GM21786 (cell line): ENCODE measurements around the gene WNT9B.
"Not testable (repeated sequence)": the region's sequence is repeated elsewhere in the genome, so short reads cannot be mapped to it uniquely, and the experiment has no call there.

Experiments used
- ATAC-seq: cut with Tn5 transposase; IDR thresholded peaks from one replicate; pipeline ENCODE4 v1.9.1; 2021; ENCODE audit not compliant: unreplicated experiment

Gene WNT9B

DNA sequence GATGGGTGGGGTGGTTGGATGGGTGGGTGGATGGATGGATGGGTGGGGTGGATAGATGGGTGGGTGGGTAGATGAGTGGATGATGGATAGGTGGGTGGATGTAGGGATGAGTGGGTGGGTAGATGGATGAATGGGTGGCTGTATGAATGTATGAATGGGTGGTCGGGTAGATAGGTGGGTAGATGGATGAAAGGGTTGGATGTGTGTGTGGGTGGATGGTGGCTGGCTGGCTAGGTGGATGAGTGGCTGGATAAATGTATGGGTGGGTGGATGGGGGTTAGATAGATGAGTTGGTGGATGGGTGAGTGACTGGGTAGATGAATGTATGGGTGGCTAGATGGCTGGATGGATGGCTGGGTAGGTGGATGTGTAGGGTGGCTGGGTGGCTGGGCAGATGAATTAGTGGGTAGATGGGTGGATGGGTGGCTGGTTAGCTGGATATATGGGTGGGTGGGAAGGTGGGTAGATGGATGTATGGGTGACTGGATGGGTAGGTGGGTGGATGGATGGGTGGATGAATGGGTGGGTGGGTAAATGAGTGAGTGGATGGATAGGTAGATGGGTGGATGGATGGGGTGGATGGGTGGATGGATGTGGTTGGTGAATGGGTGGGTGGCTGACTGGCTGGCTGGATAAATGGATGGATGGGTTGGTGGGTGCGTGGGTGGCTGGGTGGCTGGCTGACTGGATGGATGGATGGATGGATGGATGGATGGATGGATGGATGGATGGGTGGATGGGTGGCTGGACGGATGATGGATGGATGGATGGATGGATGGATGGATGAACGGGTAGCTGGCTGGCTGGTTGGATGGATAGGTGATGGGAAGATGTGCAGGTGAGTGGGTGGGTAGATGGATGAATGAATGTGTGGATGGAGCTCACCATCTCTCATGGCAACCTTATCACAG is 52.6 kb downstream of the WNT9B start:
- no peak for ATAC-seq

DNA sequence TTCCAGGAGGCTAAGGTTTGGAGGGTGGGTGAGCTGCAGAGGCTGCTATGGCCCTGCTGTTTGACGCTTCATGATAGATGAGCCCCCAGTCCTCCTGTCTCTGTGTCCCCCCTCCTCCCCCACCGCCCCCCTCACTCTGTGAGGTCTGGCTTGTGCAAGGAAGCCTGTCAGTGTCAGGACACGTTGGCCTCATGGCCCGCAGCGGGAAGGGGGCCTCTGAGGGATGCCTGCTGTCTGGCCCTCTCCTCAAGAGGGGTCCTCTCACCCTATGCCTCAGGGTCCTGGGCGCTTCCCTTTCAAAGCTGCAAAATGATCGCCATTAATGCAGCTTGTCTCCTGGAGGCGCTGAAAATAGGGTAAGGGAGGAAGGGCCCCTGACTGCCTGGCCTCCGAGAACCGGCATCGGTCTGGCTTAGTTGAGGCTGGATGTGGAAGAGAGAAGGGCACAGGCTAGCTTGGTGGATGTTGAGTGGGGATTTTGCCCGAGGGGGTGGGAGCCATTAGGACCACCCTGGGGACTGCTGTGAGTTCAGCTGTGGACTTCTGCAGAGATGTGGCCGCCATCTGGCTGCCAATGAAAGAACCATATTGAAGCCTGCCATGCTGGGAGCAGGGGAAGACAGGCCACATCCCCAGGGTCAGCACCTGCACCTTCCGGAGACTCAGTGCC is 56.8 kb downstream of the WNT9B start:
- no peak for ATAC-seq

DNA sequence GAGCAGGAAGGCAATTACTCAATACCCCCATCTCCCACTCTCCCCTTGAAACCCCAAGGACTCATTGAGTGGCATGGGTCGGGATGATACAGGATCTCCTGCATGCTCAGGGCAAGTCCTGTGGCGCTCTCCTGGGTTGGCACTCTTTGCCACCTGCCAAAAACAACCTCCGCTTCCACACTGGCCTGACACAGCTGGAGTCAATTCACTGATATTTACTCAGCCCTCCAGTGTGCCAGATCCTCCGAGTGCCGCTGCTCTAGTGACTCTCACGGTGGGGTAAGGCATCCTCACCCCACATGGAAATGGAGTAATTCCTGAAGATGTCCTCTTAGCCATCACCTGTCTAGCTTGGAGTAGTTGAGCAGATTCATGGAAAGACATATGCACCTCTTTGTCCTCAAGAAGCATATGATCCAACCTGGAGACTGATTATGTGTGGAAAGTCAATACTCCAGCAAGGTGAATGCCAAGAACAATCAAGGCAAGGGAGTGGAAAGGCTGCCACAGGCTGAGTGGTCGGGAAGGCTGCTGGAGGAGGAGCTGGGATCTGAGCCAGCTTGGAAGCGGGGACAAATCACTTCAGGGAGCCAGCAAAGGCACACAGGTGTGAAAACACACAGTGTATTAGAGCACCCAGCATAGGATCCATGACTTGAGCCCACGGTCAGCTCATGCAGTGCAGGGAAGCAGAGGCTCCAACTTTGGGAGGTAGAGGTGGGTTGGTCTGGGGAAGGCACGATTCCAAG is 59.0 kb downstream of the WNT9B start:
- no peak for ATAC-seq

DNA sequence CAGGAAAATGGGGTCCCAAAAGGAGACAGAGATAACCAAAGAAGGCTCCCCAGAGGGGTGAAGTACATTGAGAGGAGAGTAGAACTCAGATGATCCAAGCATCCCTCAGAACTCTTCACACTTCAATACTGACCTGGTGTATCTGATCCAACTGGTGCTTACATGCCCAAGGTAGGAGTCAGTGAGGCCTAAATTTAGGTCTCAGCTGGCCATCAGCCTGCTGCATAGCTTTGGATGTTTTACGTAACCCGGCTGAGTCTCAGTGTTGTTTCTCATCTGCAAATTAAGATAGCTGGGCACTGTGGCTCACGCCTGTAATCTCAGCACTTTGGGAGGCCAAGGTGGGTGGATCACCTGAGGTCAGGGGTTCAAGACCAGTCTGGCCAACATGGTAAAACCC is 59.9 kb downstream of the WNT9B start:
- ATAC-seq: no peak

DNA sequence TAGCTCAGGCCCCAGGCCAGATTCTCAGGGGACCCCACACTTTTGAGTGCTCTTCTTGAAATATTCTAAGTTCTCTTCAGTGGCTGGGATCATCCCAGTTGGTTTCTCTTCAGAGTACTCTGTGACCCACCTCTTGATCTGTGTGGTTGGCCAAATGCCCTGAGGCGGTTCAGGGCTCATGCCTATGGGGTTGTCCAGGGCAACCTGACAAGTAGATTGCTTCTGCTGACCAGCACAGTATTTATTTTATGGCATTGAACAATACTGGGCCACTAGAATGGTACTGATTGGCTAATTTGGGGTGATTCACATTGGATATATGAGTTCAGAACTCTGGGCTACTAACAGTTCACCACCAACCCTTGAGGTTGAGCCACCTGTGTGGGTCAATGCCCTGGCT is 64.2 kb downstream of the WNT9B start:
- no peak for ATAC-seq

DNA sequence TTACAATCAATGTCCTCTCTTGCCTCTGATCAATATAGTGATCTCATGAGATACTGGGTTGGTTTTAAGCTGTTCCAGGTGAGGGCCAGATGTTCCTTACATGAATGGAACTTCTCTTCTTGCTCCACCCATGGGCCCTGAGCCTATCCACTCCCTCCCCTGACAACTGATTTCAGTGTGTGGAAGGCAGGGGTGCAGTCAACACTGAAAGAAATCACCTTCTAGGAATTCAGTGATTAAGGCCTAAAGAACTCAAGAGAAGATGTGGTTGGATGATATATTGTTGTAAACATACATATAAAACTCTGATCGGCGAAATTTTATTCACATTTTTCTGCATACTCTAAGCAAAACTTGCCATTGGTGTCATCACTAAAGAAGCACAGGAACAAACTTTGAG is 64.8 kb downstream of the WNT9B start:
- ATAC-seq: no peak

DNA sequence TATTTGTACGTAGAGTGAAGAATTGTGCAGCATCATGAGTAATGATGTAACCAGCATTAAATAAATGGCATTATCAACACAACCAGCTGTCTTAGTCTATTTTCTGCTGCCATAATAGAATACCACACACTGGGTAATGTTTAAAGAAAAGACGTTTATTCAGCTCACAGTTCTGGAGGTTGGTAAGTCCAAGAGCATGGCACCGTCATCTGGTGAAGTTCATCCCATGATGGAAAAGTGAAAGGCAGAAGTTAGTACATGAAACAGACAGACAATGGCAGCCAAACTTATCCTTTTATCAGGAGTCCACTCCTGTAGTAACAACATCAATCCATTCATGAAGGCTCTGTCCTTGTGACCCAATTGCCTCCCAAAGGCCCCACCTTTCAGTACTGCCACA is 65.2 kb downstream of the WNT9B start:
- ATAC-seq: no peak

DNA sequence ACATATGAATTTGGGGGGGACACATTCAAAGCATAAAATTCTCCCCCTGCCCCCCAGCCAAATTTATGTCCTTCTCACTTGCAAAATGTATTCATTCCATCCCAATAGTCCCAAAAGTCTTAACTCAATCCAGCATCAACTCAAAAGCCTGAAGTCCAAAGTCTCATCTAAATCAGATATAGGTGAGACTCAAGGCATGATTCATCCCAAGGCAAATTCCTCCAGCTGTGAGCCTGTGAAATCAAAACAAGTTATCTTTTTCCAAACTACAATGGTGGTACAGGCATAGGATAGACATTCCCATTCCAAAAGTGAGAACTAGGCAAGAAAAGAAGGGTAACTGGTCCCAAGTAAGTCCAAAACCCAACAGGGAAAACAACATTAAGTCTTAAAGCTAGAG is 65.7 kb downstream of the WNT9B start:
- ATAC-seq: no peak

DNA sequence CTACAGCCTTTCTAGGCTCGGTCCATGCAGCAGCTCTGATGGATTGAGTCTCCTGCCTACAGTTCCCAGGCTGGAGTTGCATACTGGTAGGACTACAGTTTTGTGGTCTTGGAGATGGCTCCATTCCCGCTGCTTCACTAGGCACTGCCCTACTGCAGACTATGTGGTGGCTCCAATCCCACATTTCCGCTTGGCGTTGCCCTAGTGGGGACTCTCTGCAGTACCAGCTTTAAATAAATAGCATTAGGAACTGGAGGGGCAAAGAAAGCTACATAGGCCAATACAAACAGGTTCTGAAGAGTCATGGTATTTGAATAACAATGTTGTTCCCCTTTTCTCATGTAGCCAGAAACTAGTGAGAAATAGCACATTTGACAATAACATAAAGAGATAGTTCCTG is 66.1 kb downstream of the WNT9B start:
- no peak for ATAC-seq

DNA sequence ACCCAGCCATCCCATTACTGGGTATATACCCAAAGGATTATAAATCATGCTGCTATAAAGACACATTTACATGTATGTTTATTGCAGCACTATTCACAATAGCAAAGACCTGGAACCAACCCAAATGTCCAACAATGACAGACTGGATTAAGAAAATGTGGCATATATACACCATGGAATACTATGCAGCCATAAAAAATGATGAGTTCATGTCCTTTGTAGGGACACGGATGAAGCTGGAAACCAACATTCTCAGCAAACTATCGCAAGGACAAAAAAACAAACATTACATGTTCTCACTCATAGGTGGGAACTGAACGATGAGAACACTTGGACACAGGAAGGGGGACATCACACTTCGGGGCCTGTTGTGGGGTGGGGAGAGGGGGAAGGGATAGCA is 70.6 kb downstream of the WNT9B start:
- not testable (repeated sequence) for ATAC-seq

DNA sequence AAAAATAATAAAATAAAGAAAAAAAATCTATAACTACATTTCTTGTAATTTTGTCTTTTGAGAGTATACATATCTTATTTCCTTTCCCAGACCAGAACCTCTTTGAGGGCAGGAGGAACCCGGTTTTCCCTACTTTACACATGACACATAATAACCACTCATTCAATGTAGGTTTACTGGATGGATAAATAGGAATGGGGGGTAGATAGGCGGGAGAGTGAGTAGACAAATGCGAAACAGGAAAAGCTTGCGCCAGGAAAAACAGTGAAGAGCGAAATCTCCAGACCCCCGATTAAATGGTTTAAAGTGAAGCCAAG is 71.1 kb downstream of the WNT9B start:
- ATAC-seq: no peak

DNA sequence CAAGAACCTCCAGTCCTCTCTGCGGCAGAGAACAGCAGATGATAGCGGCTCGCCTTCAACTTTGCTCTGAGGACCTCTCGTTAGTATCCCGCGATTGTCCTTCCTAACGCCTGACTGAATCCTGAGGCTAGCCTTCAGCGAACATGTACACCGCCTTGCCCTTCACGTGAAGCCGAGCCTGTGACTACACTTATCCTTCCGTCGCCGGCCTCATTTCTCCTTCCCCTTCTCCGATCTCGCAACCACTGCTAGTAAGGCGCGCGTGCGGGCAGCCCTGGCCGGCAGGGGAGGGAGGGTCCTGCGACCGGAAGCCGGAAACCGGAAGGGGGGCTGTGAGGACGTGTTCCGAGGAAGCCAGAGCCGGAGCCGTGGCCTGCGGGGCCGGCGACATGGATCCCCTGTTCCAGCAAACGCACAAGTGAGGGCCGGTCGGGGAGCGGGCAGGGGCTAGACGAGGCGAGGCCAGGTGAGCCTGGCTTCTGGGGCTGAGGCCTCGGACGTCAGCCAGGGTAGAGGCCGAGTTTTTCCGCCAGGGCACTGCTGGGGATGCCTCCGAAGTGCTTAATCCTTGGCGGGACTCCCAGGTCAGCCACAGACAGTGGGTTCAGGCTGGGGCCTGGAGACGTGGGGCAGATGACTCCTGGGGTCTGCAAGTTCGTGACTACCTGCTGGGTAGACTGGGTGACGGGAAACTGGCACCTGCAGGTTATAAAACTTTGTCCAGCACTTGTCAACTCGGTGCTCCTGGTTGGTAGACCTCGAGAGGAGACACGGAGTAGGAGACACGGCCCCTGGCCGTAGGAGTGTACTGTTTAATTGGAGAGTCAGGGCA is 71.6 kb downstream of the WNT9B start, which contains the start of gene GOSR2:
GOSR2 (plus strand) TSS at position 357 of the 832 bp plus-strand sequence; CDS start at position 390, 33 bp downstream.
- ATAC-seq: peak; percentile 85

DNA sequence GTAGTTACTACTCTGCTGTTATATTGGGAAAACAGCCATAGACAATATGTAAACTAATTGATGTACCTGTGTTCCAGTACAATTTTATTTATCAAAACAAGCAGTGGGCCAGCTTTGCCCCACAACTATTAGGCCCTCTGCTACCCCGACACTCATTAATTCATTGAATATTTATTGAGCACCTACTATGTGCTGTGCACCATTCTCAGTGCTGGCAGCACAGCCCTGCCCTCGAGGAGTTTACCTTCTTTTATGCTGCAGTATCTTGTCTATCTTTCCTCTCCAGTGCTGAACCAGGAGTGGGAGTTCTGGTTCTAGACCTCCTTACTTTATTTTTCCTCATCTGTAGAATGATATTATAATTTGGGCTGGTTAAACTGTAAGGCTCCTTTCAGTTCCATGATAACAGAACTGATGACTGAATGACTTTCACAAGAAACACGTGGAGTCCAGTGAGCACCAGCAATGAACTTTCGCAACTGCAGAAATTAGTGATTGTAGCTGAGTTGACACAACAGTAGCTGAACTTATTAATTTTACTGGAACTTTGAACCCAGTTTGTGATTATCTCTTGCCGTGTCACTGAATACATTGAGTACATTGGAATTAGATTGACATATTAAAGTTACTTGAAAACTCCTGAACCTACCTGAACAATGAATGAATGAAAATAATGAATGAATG is 73.9 kb downstream of the WNT9B start:
- ATAC-seq: no peak

DNA sequence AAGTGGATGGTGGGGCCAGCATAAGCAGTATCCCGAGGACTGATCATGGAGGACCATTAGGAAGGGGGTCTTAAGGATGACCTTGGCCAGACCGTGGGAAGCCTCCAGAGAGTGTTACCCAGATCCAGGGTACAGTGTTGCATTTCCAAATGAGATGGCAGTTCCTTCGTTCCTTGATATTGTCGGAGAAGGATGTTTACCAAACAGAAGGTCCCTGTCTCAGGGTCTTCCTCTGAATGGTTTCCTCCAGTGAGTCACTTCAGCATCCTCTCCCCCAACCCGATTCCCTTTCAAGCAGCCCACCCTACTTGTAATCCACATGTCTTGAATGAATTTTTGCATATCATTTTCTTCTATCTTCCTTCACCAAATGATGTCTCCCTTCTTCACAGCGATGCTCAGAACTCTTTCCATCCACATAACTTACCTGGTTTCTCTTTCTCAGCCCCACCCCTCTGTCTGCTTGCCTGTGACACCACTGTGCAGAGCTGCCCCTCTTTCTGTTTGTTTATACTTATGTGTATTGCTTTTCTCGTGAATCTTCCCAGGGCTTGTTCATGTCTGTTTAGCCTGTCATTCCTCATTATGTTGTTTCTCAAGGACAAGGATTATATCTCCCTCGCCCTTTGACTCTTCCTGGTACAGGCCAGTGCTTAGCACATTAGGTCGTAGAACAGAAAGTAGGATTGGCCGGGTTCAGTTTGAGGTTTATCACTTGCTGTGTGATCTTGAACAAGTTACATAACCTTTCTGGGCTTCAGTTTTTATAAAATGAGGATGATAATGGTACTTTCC is 77.3 kb downstream of the WNT9B start:
- no peak for ATAC-seq

DNA sequence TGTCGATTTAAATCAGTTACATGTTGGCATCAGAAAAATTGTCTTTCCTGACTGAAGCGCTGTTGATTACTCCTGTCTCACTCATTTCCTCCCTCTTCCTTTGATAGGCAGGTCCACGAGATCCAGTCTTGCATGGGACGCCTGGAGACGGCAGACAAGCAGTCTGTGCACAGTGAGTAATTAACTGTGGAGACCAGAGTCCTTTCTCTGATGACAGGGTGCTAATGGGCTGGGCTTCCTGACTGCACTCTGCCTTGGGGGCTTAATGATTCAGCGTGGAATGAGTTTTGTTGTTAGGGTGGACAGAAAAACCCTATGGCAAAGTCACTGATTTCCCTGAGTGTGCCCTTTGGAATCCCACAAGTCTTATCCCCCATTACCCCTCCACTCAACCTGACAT is 78.0 kb downstream of the WNT9B start:
- no peak for ATAC-seq

DNA sequence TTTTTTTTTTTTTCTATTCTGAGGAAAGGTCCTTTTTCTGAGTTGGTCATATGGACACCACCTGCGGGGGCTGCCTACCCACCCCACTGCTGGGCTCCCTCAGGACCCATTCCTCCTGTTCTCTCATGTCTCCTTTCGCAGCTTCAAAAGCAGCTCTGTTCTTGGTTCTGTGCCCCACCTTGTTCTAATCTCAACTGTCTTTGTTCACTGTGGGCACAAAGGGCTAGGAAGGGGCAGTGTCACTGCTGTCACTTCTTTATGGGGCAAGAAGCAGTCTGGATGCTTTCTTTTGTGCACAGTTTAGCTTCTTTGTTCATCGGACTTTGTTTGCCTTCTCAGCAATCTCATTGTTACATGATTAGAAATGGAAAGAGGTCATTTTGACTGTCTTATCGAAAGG is 78.7 kb downstream of the WNT9B start:
- no peak for ATAC-seq

DNA sequence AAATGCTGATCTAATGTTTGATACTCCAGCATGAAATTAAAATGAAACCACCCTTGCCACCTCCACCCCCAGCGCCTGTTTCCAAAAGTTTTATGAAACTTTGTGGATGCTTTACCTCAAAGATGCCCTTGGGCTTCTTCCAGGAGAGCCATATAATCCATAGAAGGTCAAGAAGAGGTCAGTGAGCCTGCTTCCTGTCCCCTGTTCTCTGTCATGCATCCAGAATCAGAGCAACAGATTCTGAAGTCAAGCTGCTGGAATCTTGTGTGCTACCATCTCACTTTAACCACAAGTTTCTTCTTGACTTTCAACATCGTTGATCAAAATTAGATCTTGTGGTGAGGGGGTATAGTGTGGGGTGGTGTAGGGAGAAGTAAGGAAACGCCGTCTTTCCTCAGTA is 80.2 kb downstream of the WNT9B start:
- no peak for ATAC-seq

DNA sequence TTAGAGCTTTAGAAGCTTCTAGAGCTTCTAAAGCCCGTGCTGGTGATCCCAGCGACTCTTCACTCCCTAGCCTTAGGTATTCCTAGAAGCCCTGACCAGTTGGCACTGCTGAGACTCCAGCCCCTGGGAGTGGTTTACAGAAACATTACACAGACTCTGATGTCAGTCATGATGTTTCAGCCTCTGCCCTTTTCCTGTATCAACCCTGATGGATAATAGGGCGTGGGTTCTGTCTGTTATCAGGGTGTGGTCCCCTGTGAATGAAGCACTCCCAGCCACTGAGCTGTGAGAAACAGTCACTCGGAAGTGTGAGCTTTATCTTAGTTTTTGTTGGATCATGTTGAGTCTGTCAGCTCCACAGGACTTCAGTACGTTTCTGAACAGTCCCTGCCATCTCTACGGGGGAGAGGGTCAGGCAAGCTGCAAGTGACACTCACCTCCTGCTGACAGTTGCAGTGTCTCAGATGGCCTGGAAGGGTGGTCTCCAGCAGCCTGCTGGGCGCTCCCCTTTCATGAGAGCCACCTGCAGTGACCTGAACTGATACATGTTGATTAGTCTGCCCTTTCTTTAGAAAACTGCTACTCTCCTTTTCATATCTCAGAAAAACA is 84.4 kb downstream of the WNT9B start:
- ATAC-seq: no peak
